Measurements from ENCODE around the gene STUB1.
A peak's percentile ranks its signal among the peaks of the same experiment; 100 is the strongest.

Gene STUB1

DNA sequence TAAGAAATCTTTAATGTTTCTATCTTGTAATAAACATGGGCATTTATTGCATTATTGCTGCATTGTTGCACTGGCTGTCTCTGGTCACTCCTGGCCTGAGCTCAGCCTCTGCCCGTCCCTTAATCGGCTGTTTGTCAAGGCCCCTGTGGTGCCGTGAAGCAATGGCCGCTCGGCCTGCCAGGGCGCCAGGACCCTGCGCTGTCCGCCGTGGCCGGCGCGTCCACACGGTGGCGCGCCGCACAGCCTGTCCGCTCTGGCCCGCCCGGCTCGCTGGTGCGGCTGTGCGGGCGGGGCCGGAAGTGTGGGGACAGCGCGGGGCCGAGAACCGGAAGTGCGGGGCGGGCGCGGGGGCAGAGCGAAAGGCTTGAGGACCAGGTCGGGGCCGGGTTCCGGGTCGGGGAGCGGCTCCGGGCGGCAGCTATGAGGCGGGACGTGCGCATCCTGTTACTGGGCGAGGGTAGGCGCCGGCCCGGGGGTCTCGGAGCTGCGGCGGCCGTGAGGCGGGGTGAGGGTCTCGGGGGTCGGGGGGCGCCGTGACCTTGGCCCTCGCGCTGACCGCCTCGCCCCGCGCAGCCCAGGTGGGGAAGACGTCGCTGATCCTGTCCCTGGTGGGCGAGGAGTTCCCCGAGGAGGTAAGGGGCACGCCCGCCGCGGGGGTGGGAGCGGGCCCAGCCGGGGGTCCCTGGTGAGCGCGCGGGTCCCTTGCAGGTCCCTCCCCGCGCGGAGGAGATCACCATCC lies 12.3 kb upstream of the STUB1 start, which contains the start of gene RHOT2:
TSS of gene RHOT2 (plus strand) at position 353 of the 739 bp plus-strand sequence. CDS start at position 421, 68 bp downstream.
- DNase-seq, result peak; percentile 67

- no peak for DNase-seq
Measured at GRCh38 chr16:668519-669171, 11.6 kb upstream of the STUB1 start.

DNA sequence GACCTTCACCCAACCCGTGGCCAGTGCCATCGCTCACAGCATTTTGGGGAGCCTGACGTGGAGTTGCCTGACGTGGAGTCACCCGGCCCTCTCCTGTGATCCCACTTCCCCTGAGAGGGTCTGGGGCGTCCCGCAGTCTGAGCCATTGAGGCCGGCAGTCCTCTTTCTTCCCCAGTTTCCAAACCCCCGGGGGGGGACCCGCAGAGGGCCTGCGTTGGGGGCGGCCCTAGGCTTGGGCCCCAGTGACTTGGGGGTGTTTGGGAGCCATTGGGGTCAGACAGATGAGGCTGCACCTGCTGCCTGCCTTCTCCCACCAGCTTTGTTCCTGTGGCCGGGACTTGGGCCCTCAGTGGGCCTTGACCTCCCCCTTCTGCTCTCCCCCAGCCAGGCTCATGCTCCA lies 10.5 kb upstream of the STUB1 start:
- DNase-seq, result no peak

- DNase-seq, result no peak
Measured at GRCh38 chr16:670485-671352, 9.5 kb upstream of the STUB1 start.

DNA sequence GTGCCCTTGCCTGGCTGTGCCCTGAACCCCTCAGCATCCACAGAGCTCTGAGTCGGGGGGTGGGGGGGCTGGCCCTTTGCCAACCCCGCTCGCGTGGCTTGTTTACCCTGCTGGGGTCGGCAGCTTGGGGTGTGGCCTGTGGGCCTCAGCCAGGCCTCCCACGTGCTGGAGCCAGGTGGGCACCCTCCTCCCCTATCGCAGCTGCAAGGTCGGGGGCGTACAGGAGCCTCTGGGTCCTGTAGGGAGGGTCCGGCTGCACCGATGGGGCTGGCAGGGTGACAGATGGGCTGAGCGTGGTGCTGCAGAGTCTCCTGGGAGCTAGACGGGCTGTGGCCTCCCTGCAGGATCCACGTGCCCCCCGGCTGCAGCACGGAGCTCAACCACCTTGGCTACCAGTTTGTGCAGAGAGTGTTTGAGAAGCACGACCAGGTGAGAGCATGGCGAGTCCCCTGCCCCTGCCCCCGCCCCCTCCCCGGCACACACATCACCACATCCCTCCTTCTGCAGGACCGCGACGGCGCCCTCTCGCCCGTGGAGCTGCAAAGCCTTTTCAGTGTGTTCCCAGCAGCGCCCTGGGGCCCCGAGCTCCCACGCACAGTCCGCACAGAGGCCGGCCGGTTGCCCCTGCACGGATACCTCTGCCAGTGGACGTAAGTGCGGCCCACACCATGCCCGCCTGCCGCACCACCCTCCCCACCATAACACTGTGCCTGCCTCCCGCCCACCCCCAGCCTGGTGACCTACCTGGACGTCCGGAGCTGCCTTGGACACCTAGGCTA lies 8.7 kb upstream of the STUB1 start:
- DNase-seq, result no peak

DNA sequence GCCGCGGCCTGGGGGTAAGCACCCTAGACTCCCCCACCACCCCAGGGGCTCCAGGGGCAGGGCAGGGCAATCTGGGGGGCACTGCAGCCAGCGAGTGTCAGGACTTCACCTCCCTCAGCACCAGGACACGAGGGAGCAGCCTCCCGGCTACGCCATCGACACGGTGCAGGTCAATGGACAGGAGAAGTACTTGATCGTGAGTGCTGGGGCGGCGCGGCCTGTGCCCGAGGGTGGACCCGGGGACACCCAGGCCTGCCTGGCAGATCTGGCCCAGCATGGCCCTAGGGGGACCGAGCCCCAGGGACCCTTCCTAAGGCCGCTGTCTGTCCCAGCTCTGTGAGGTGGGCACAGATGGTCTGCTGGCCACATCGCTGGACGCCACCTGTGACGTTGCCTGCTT lies 7.8 kb upstream of the STUB1 start:
- no peak for DNase-seq

DNA sequence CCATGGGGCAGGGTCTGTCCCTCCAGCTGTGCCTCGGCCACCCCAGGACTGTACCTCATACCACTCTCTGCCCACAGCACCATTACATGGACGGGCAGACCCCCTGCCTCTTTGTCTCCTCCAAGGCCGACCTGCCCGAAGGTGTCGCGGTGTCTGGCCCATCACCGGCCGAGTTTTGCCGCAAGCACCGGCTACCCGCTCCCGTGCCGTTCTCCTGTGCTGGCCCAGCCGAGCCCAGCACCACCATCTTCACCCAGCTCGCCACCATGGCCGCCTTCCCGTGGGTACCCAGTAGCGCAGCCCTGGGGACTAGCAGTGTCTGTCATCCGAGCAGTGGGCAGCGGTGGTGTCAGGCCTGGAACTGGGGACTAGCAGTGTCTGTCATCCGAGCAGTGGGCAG lies 7.4 kb upstream of the STUB1 start:
- no peak for DNase-seq

- DNase-seq, result no peak
Measured at GRCh38 chr16:673399-673991, 6.7 kb upstream of the STUB1 start.

DNA sequence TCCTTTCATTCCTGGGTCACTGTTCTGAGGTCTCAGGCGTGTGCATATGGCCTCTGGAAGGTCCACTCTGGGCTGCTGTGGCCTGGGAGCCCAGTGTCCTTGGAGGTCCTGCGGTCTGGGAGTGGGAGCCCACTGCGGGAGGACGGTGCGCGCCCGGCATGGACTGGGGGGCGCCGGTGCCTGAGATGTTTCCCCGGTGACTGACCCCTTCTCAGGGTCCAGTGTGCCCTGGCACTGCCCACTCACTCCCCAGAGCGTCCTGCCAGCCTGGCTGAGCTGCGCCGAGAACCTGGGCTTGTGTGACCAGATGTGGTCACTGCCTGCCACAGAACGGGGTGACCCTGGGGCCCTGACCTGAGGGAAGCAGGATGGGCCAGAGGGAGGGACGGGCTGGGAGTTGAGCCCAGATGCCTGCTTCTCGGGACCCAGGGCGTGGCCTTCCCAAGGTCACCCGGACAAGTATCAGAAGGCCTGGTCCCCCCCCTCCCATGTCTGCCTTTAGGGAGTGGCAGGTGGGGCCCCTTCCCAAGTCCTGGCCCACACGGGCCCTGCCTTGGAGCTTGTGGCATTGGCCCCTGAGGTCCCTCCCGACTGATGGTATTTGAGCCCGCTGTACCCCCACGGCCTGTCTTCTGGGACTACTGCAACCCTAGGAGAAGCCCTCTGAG lies 5.9 kb upstream of the STUB1 start:
- no peak for DNase-seq

- DNase-seq, result no peak
Measured at GRCh38 chr16:674968-675883, 5.0 kb upstream of the STUB1 start, which contains the start of gene RHBDL1. Gene RHBDL1, plus strand, starts transcription at chr16:675671. Its CDS starts 120 bp downstream, at chr16:675791.

DNA sequence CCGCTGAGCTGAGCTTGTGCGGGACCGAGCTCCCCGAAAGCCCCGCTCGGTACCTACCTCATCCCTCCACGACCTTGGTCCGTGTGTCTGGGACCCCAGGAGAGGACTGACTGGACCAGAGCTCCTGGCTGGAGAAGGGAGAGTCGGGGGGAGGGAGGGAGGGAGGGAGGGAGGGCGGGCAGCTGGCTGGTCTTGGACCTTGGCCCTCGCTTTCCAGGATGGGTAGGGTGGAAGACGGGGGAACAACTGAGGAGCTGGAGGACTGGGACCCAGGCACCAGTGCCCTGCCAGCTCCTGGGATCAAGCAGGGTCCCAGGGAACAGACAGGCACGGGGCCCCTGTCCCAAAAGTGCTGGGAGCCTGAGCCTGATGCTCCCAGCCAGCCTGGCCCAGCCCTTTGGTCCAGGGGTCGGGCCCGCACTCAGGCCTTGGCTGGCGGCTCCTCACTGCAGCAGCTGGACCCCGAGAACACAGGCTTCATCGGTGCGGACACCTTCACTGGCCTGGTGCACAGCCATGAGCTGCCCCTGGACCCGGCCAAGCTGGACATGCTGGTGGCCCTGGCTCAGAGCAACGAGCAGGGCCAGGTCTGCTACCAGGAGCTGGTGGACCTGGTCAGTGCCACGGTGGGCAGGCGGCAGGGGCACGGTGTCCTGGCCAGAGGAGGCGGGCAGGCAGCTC lies 4.2 kb upstream of the STUB1 start:
- no peak for DNase-seq

GRCh38 chr16:676565-676902 lies 3.7 kb upstream of the STUB1 start:
- no peak for DNase-seq

DNA sequence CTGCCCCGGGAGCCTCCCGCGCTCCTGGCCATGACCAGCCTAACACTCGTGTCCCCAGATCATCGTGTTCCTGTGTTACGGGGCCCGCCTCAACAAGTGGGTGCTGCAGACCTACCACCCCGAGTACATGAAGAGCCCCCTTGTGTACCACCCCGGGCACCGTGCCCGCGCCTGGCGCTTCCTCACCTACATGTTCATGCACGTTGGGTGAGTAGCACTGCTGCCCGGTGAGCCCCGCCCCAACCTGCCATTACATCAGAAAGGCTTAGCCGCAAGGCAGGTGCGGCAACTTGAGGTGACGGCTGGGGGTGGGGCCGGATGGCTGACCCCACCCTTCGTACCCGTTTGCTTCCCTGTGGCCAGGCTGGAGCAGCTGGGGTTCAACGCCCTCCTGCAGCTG lies 3.3 kb upstream of the STUB1 start:
- no peak for DNase-seq

DNA sequence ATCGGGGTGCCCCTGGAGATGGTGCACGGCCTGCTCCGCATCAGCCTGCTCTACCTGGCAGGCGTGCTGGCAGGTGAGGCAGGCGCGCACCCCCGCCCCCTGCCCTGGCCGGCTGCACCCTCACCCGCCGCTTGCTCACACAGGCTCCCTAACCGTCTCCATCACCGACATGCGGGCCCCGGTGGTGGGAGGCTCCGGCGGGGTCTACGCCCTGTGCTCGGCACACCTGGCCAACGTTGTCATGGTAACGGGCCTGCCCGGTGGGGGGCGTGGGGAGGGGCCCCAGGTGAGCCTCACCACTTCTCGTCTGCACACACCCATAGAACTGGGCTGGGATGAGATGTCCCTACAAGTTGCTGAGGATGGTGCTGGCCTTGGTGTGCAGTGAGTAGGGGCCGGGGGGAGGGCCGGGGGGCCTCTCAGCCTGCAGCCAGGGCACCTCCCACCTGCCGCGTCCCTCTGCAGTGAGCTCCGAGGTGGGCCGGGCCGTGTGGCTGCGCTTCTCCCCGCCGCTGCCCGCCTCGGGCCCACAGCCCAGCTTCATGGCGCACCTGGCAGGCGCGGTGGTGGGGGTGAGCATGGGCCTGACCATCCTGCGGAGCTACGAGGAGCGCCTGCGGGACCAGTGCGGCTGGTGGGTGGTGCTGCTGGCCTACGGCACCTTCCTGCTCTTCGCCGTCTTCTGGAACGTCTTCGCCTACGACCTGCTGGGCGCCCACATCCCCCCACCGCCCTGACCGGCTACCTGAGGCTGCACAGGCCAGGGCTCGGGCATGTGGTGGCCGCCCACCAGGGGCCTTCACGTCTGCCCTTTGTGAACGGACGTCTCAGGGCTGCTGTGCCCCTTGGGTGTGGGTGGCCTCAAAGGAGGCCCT lies 2.7 kb upstream of the STUB1 start:
- peak; percentile 58 for DNase-seq

DNA sequence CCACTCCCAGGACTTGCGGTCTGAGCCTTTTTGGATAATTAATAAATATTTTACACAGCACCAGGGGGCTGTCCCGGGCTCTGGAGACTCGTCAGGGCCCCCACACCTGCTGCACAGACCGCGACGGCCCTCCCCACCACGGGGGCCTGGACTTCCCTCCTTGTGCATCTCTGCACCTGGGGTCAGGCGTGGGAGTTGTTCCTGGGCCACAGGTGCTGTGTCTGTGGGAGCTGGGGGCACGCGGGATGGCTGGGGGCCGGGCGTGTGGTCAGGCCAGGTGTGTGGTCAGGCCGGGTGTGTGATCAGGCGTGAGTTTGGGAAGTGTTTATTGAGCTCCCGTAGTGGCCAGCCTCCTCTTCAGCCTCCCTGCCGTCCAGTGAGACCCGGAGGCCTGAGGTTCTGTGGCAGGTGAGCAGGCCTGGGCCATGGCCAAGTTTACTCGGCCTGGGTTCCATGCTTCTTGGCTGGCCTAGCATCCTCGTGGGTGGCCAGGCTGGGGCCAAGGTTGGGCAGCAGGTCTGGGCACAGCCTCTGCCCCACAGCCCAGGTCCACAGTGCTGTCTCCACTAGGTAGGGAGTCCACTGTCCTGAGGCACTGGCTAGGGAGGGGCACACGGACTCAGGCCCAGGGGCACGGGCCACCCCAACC lies 1.9 kb upstream of the STUB1 start:
- no peak for DNase-seq

DNA sequence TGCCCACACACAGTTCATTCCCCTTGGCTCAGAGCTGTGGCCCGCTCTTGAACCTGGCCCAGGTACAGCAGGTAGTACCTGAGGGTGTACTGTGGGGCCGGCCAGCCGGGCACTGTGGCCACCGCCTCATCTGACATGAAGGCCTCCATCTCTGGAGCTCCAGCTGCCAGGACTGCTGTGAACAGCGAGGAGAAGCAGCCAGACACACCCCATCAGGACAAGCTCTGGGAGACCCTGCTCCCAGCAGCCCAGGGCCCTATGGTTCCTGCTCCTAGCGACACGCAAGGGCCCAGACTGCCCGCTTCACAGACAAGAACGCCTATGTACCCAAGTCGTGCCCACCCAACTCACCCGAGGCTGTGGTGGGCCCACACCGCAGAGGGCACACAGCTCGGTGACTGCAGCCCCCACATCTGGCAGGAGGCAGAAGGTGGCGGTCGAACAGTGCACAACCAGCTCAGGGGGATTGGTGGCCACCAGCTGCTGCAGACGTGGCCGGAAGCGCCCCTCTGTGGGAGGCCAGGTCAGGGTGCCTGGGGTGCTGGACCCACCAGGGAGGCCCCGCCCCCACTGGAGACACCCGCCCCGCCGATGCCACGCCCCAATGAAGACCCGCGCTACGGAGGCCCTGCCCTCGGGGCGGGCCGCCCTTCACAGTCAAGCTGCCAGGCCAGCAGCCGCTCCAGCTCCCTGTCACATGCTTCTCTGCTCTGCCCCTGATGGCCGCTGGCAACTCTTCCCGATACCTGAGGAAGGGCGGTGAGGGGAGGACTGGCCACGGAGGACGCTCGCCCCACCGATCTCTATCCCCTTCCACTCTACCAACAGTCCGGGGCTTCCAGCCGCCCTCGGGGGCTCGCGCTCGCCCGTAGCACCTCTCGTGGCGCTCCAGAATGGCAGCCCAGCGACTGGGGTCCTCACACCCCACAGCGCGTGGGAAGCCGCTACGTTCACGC lies 1.1 kb upstream of the STUB1 start:
- peak; percentile 60 for DNase-seq

DNA sequence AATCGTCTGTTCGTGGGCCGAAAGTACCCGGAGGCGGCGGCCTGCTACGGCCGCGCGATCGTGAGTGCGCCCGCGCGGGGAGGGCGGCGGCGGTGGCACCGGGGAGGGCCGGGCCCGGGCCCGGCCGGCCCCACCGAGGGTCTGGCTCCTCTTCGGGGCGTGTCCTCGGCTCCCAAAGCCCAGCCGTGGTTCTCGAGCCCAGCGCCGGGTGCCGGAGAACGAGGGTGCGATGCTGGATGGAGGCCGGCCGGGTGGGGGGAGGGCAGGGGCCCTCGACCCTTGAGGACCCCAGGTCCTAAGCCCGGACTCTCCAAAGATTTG lies 375 bp downstream of the STUB1 start:
- no peak for DNase-seq
